AG20443 (cell line): Measurements from ENCODE around the gene AP4E1.
"Not testable (repeated sequence)": the region's sequence is repeated elsewhere in the genome, so short reads cannot be mapped to it uniquely, and the experiment has no call there.

Source experiments
- DNase-seq: peaks from one replicate; pipeline ENCODE4 v3.0.0; 2012; ENCODE audit warnings: low spot score, mixed read lengths

Gene AP4E1

DNA sequence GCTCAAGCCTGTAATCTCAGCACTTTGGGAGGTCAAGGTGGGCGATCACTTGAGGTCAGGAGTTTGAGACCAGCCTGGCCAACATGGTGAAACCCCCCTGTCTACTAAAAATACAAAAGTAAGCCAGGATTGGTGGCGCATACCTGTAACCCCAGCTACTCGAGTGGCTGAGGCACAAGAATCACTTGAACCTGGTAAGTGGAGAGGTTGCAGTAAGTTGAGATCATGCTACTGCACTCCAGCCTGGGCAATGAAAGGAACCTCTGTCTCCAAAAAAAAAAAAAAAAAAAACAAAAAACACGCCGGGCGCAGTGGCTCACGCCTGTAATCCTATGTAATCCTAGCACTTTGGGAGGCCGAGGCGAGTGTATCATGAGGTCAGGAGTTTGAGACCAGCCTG, 18.9 kb upstream of the AP4E1 start:
- DNase-seq, result no peak

DNA sequence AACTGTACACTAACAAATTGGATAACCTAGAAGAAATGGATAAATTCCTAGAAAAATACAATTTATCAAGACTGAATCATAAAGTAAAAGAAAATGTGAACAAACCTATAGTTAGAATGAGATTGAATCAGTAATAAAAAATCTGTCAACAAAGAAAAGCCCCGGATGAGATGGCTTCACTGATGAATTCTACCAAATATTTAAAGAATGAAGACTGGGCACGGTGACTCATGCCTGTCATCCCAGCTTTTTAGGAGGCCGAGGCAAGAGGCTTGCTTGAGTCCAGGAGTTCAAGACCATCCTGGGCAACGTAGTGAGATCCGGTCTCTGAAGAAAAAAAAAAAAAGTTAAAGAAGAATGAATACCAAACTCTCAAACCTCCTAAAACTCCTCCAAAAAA, 17.7 kb upstream of the AP4E1 start:
- DNase-seq, result no peak

DNA sequence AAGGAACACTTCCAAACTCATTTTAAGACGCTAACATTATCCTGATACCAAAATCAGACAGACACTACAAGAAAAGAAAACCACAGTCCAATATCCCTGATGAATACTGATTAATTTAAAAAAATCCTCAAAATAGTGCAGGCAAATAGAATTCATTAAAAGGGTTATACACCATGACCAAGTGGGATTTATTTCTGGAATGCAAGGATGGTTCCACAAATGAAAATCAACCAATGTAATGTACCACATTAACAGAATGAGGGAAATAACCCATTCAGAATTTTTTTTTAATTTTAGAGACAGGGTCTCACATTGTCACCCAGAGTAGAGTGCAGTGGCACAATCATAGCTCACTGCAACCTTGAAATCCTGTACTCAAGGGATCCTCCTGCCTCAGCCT, 17.3 kb upstream of the AP4E1 start:
- no peak for DNase-seq

DNA sequence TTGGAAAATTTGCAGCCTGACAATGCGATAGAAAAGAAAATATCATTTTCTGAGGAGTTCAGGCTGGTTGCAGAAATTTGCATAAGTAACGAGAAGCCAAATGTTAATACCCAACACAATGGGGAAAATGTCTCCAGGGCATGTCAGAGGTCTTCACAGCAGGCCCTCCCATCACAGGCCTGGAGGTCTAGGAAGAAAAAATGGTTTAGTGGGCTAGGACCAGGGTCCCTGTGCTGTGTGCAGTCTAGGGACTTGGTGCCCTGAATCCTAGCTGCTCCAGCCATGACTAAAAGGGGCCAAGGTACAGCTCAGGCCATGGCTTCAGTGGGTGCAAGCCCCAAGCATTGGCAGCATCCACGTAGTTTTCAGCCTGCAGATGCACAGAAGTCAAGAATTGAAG, 14.5 kb upstream of the AP4E1 start:
- DNase-seq, result no peak

DNA sequence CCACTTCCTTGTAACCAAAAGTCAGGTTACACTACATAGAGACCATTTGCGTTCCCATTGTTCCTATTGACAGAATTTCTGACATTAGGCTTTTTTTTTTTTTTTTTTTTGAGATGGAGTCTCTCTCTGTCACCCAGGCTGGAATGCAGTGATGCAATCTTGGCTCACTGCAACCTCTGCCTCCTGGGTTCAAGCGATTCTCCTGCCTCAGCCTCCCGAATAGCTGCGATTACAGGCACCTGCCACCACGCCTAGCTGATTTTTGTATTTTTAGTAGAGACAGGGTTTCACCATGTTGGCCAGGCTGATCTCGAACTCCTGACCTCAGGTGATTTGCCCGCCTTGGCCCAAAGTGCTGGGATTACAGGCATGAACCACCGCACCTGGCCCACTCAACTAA, 7.1 kb upstream of the AP4E1 start:
- not testable (repeated sequence) for DNase-seq

GRCh38 chr15:50904211-50904610, 4.3 kb upstream of the AP4E1 start:
- DNase-seq, result no peak

DNA sequence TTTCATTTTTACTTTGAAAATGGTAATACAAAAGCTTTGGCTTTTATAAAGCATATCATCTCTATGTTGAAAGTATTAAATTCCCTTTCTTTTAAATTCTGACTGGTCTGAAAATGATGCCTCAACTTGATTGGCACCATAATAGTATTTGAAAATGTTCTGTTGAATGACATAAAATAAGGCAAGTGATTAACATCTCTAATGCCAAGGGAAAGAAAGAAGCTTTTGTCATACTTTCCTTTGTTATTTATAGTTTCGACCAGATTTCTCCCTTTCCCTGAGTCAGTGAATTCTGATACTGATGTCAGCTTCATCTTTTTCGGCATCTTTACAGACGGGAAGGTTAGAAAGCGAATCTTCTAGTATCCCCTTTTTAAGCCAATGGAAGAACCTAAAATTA, 3.4 kb upstream of the AP4E1 start:
- no peak for DNase-seq

GRCh38 chr15:50906954-50907600, 1.4 kb upstream of the AP4E1 start:
- DNase-seq, result no peak

DNA sequence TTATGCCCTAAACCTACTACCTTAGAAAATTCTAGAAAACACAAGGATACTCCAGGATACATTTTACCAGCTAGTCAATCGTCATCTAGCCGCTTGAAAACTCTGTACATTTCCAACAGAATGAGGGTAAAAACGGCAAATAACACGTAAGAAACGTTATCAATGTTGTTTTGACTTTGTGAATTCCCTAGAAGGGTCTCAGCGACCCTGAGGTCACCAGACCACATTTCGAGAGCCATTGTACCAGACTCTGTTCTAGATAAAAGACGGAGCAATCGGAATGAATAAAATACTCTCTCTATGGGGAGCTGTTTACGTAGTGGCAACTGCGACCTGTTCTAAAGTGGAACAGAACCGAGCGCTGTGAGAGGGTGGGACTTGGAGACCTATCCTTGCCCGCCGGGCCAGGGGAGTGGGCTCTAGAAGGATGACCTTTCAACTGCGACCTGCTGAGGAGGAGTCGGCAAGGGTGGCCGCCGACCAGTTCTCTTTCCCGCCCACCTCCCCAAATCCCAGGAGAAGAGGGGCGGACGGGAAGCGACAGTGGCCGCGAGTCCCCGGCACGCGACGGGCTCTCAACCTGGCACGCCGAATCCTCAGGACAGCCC, 778 bp upstream of the AP4E1 start:
- peak; percentile 39 for DNase-seq

- DNase-seq, result no peak
Measured at GRCh38 chr15:50909010-50909317, 481 bp downstream of the AP4E1 start.

DNA sequence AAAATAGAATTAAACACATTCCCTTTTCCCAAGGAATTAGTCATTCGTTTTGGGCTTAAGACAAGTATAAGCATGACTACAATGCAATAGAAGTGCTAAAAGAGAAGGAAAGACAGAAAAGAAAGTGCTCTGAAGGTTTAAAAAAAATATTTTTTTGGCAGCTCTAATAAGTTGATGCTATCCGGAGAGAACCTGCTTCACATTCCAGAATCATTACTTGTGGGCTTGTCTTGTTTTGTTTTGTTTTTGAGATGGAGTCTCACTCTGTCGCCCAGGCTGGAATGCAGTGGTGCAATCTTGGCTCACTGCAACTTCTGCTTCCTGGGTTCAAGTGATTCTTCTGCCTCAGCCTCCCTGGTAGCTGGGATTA, 1.9 kb downstream of the AP4E1 start:
- DNase-seq, result peak; percentile 76

DNA sequence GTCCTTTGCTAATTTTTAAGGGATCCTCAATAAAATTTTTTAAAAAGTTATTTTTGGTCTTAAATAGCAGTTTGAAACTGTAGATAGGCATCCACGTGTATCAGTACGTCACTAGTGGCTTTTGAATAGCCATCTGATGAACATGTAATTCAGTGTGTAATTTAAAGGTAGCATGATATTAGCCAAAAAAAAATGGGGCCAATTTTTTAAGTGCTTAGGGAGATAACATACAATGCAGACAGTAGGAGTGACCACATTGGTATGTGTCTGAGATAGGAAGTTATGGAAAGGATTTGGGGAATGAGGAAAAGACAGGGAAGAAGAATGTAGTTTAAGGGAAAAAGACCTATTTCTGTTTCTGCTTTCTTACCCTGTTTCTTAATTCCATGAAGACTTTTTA, 2.5 kb downstream of the AP4E1 start:
- peak; percentile 20 for DNase-seq

GRCh38 chr15:50911621-50912020, 3.1 kb downstream of the AP4E1 start:
- DNase-seq, result no peak

DNA sequence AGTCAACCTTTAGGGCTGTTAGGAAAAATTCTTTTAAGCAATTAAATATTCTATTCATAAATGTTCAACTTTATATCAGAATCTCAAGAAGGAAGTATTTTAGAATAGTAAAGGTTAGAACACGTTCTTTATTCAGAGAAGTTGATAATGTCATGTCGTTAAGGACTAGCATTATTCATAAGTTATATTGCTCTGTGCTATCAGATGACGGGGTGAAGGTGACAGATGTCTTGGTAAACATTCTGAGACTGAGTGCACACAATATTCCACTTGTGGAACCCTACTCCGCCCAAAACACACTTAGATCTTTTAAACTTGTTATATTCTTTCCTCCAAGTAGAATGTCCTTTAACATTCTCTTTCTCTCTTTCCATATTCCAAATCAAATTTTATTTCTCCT, 7.9 kb downstream of the AP4E1 start:
- no peak for DNase-seq

DNA sequence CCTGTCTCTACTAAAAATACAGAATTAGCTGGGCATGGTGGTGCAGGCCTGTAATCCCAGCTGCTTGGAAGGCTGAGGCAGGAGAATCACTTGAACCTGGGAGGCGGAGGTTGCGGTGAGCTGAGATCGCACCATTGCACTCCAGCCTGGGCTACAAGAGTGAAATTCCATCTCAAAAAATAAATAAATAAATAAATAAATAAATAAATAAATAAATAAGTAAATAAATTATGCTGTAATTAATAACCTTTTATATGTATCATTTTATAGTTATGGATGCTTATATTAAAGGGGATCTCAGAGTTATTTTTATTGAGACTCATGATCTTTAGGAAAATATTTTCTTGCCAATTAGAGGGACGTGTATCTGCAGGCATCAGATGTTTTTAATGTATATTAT, 10.9 kb downstream of the AP4E1 start:
- DNase-seq, result not testable (repeated sequence)

- no peak for DNase-seq
Measured at GRCh38 chr15:50925281-50925680, 16.8 kb downstream of the AP4E1 start.

DNA sequence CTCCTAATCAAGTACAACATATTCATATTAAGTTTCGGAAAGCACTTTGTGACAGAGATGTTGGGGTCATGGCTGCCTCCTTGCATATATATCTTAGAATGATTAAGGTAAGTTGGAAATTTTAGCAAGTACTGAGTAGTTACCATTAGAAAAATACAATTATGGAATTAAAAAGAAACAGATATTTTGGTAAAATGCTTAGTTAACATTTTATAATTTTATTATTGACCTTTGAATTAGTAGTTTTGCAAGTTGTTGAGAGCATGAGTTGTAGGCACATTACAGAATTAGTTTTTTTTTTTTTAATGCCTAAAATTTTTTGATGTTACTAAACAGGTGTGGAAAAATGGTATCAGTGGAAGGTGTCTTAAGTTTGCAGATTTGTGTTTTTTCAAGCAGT, 20.6 kb downstream of the AP4E1 start:
- DNase-seq, result no peak

DNA sequence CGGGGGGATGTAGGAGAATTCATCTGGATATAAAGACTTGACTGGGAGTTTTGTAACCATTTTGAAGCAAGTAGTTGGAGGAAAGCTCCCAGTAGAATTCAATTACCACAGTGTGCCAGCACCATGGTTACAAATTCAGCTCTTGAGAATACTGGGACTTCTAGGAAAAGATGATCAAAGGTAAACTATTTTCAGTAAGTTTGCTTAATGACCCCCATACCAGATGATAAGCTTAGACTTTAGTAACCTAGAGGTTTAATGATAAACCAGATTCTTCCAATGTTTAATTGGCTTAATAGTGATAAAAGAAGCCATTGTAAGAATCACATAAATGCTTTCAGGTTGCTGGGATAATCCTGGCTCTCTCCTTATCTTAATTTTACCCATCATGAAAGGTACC, 22.3 kb downstream of the AP4E1 start:
- DNase-seq, result no peak

- no peak for DNase-seq
Measured at GRCh38 chr15:50933341-50933740, 24.9 kb downstream of the AP4E1 start.

DNA sequence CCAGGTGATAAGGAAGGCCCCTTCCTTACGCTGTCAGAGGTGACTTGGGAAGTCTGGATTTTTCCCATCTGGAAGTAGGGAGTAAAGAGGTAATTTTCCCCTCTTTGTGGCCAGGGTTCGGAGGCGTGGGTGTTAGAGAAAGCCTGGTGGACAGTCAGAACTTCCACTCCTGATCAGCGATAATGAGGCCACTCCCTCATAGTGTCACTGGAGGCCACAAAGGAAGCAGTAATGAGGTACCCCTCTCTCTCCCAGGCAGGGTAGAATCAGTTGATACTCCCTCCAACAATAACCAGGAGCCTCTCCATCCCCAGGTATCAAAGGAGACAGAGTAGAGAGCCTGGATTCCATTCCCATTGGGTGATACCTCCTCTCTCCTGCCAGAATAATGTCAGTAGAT, 30.0 kb downstream of the AP4E1 start:
- no peak for DNase-seq

DNA sequence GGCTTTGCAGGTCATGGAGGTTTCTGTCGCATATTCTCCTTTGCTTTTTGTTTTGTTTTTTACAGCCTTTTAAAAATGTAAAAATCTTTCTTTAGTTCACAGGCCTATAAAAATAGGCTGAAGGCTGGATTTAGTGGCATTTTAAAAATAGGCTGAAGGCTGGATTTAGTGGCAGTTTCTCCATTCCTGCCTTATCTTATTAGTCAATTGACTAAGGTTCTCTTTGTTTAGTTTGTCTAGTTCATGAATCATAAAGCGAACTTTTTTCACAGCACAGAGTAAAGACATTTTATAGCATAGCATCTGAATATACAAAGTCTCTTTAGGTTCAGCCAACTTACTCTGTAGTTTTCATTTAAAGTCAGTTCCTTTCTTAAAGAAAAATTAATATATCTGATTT, 31.4 kb downstream of the AP4E1 start:
- DNase-seq, result no peak

DNA sequence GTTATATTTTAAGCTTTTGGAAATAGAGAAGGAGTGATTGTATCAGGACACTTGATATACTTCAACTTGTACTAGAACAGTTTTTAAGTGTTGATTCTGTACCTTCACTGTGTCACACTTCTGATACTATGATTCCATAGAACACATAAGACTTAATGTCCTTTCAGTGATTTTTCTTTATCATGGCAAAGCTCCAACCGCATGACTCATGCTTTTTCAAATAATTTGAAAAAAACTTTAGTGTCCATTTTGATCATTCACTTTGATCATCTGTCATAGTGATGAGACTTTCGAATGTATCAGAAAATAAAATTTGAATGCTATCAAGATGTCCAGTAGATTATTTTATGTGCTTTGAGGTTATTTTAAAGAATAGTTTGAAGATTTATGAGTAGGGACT, 32.0 kb downstream of the AP4E1 start:
- DNase-seq, result no peak

DNA sequence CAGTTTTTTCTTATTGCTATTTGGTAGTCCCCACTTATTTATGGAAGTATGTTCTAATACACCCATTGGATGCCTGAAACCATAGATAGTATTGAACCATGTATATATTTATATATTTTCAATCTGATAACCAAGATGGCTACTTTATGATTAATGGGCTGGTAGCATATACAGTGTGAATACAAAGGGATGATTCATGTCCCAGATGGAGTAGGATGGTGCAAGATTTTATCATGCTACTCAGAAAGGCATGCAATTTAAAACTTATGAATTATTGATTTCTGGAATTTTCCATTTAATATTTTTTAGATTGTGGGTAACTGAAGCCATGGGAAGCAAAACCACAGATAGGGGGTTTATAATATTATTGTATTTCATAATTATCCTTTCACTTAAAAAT, 35.2 kb downstream of the AP4E1 start:
- no peak for DNase-seq

GRCh38 chr15:50944672-50945071, 36.2 kb downstream of the AP4E1 start:
- DNase-seq, result no peak

GRCh38 chr15:50945725-50946124, 37.2 kb downstream of the AP4E1 start:
- DNase-seq, result no peak
